WTC11 (cell line): ENCODE measurements around the gene RGS11. TPM values are rescaled to one million over a fixed set of nuclear protein-coding genes. Genes with fewer than 3 reads are reported as not detected.

Source experiments
- ATAC-seq: fragments of 200-7000 bp; cut with Tn5 transposase; 2 replicates; pipeline ENCODE4 v1.10.0; 2021; ENCODE audit warnings: mild to moderate bottlenecking, moderate library complexity
- CTCF ChIA-PET: fragments of 300-600 bp; sonication (Branson Sonifier 250); formaldehyde crosslinking; loops from one replicate; lab custom pipeline; 2021; ENCODE audit warnings: antibody characterized with exemption; lab: Charles Lee
- POLR2A ChIA-PET: fragments of 350-600 bp; sonication (Branson Sonifier 250); formaldehyde crosslinking; loops from one replicate; lab custom pipeline; 2021; ENCODE audit warnings: antibody characterized with exemption; lab: Charles Lee
- DNase-seq: peaks from one replicate; pipeline ENCODE4 v3.0.0; 2021; ENCODE audit warnings: low spot score
- H3K27ac Mint-ChIP-seq: 2 replicates; pipeline ENCODE4 v1.8.0; 2021; ENCODE audit warnings: mixed read lengths
- H3K27me3 Mint-ChIP-seq: 2 replicates; pipeline ENCODE4 v1.8.0; 2021; ENCODE audit warnings: low read depth, mild to moderate bottlenecking, moderate library complexity, mixed read lengths
- H3K36me3 Mint-ChIP-seq: 2 replicates; pipeline ENCODE4 v1.8.0; 2021; ENCODE audit warnings: mixed read lengths
- H3K4me1 Mint-ChIP-seq: 2 replicates; pipeline ENCODE4 v1.8.0; 2022; ENCODE audit warnings: mixed read lengths
- H3K4me3 Mint-ChIP-seq: 2 replicates; pipeline ENCODE4 v1.8.0; 2021; ENCODE audit warnings: mild to moderate bottlenecking, moderate library complexity, mixed read lengths
- H3K9me3 Mint-ChIP-seq: 2 replicates; pipeline ENCODE4 v1.8.0; 2021; ENCODE audit warnings: mixed read lengths
- AFF4 ChIP-seq: sonication (generic); formaldehyde crosslinking; IDR thresholded peaks from 2 replicates; pipeline ENCODE4 v1.8.1; 2023; ENCODE audit warnings: mild to moderate bottlenecking, missing genetic modification reagents, borderline replicate concordance
- CREB1 ChIP-seq: sonication (generic); formaldehyde crosslinking; IDR thresholded peaks from 2 replicates; pipeline ENCODE4 v1.8.0; 2023; ENCODE audit warnings: mild to moderate bottlenecking, missing genetic modification reagents
- EMX1 ChIP-seq: fragments of 250-450 bp; sonication (Bioruptor Pico); IDR thresholded peaks from 2 replicates; pipeline ENCODE4 v1.8.0; 2021; ENCODE audit warnings: mild to moderate bottlenecking
- IRF2 ChIP-seq: sonication (generic); formaldehyde crosslinking; IDR thresholded peaks from 2 replicates; pipeline ENCODE4 v1.8.0; 2022; ENCODE audit warnings: low read depth, missing genetic modification reagents, borderline replicate concordance
- MLX ChIP-seq: sonication (generic); formaldehyde crosslinking; IDR thresholded peaks from 2 replicates; pipeline ENCODE4 v1.8.1; 2023; ENCODE audit warnings: mild to moderate bottlenecking, missing genetic modification reagents, moderate library complexity
- PRDM15 ChIP-seq: sonication (generic); formaldehyde crosslinking; IDR thresholded peaks from 2 replicates; pipeline ENCODE4 v1.8.0; 2022; ENCODE audit warnings: missing genetic modification reagents
- RELA ChIP-seq: sonication (generic); formaldehyde crosslinking; IDR thresholded peaks from 2 replicates; pipeline ENCODE4 v1.8.1; 2022; ENCODE audit warnings: missing genetic modification reagents, mild to moderate bottlenecking, borderline replicate concordance
- STAT6 ChIP-seq: sonication (generic); formaldehyde crosslinking; conservative IDR thresholded peaks from 2 replicates; pipeline ENCODE4 v1.8.1; 2023; ENCODE audit warnings: mild to moderate bottlenecking, low read depth, missing genetic modification reagents, moderate library complexity
- ZBTB21 ChIP-seq: sonication (generic); formaldehyde crosslinking; IDR thresholded peaks from 2 replicates; pipeline ENCODE4 v1.8.1; 2023; ENCODE audit warnings: mild to moderate bottlenecking, missing genetic modification reagents, borderline replicate concordance
- ZNF281 ChIP-seq: sonication (generic); formaldehyde crosslinking; IDR thresholded peaks from 2 replicates; pipeline ENCODE4 v1.8.0; 2023; ENCODE audit warnings: mild to moderate bottlenecking, missing genetic modification reagents
- ZNF317 ChIP-seq: sonication (generic); formaldehyde crosslinking; IDR thresholded peaks from 2 replicates; pipeline ENCODE4 v1.8.1; 2023; ENCODE audit warnings: low read depth, mild to moderate bottlenecking, moderate library complexity, missing genetic modification reagents, borderline replicate concordance
- total RNA-seq: library from RNA; stranded (reverse); gene quantifications from 3 replicates; pipeline ENCODE4 v1.2.3, GENCODE V29; 2021

RGS11 gene
- total RNA-seq, 1 experiment from 2014 or later = 1.8 TPM

- TF ChIP-seq PRDM15 (no peak), STAT6 (CRISPR knock-in tag) (no peak), ZBTB21 (no peak)
Measured at GRCh38 chr16:291539-291938, 15.8 kb upstream of the RGS11 start (continued).

GRCh38 chr16:290681-291405, 15.1 kb upstream of the RGS11 start:
- no peak overlapping the region for H3K27ac Mint-ChIP-seq
- CTCF ChIA-PET = no interaction called here
- peaks cover 23% of the 10 kb centered on the region for H3K36me3 Mint-ChIP-seq

More at GRCh38 chr16:290681-291405, 15.1 kb upstream of the RGS11 start:
- Mint-ChIP-seq H3K9me3 (no peaks in the 10 kb centered on the region), H3K4me1 (no peaks in the 10 kb centered on the region), H3K27me3 (no peaks in the 10 kb centered on the region), H3K4me3 (no peak overlapping the region)
- DNase-seq (no peak), ATAC-seq (no peak)
- TF ChIP-seq CREB1 = no peak
- TF ChIP-seq ZNF281 (CRISPR knock-in tag) = no peak
- TF ChIP-seq AFF4 (CRISPR knock-in tag) = no peak
- TF ChIP-seq ZNF317 = no peak
- TF ChIP-seq RELA = no peak
- TF ChIP-seq MLX (CRISPR knock-in tag) = no peak
- no peak for TF ChIP-seq IRF2
- TF ChIP-seq EMX1 = no peak
- POLR2A ChIA-PET = no interaction called here
